CD4-positive, alpha-beta T cell treated with Interleukin-21 for 1 hour (primary cell): Measurements from ENCODE around the gene KCTD18.

ENCODE experiments used
- DNase-seq: peaks from one replicate; pipeline ENCODE4 v3.0.0-alpha.2; 2020

KCTD18 gene

GRCh38 chr2:200483729-200484198 lies 26.1 kb downstream of the KCTD18 start:
- no peak for DNase-seq

DNA sequence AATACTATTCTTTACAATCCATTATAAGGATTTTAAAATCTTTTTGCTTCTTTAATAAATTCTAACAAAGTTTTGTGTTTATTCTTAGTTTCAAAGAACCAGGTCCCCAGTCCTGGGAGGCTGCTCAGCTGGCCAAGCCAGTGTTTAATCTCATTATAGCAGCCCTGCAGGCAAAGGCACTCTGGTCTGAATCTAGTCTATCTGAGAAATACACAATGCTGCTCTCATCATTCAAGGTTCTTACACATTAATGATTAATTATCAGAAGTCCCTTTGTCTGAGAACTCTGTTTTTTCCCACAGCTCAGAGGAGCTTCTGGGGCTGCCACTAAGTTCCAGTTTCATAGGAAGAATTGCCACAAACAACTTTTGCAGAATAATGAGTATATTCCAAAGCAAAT lies 27.7 kb downstream of the KCTD18 start:
- DNase-seq, result no peak

DNA sequence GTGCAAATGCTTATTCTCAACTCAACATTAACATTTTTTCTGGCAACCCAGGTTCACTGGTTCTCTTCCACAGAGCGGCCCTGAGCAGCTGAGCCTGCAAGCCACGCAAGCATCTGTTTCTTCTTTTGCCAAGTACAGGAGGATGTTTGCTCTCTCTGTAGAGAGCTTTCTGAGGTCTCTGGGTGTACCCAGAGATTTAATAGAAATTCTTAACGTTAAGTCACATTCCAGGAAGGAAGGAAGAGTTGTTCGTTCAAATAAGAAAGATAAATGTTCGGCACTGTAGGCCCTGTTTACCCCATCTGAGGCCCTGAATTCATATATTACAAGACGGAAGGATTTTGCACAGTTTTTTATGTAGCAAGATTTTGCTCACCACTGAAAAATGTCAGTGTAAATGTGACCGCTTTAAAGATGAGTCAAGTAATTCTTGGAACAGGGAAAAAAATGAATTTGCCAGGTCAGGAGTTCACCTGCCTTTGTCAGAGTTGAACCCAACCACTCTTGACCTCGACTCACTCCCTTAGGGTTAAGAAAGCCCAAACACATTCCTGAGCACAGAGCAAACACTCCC lies 30.1 kb downstream of the KCTD18 start:
- no peak for DNase-seq

- no peak for DNase-seq
These were observed 32.2 kb downstream of the KCTD18 start for GRCh38 chr2:200477667-200478131.

DNA sequence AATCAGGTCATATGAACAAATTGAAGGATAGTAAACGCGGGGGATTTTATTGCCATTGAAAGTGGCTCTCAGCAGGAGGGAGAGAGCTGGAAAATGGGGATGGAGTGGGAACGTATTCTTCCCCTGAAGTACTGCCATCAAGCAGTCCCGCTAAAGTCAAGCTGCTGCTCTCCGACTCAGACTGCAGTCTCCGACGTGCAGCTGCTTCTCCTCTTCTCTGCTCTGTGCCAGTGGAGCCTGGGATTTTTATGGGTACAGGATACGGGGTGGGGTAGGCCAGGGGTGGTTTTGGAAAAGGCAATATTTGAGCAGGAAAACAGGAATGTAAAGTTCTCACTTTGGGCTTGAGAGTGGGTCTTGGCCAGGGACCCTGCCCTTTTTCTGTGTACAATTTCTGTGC lies 33.0 kb downstream of the KCTD18 start:
- DNase-seq, result no peak

- DNase-seq, result no peak
These were observed 34.1 kb downstream of the KCTD18 start for GRCh38 chr2:200475795-200476194.

GRCh38 chr2:200472853-200473464 lies 36.9 kb downstream of the KCTD18 start:
- no peak for DNase-seq

- DNase-seq, result no peak
These were observed 37.8 kb downstream of the KCTD18 start for GRCh38 chr2:200471928-200472645.

DNA sequence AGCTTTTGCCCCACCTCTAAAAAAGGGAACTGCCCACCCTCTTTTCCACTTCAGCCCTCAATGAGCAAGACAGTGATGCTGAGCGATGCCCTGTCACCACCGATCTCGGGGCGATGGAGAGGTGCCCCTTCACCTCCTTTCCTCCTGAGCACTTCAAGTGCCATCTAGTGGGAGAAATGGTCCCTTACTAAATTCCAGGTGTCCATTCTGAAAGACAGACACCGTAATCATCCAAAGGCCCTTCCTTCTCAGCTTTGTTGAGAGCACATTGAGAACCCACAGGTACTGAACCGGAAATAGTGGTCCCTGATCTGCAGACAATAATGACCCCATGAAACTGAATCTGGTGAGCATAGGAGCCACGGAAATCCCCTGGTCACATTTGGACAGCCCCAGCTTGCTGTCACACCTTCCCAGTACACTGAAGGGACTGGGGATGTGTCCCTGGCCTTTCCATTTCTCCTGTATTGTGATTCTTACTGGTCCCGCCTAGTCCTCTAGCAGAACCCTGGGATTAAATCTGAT lies 38.5 kb downstream of the KCTD18 start:
- peak; percentile 69 for DNase-seq

DNA sequence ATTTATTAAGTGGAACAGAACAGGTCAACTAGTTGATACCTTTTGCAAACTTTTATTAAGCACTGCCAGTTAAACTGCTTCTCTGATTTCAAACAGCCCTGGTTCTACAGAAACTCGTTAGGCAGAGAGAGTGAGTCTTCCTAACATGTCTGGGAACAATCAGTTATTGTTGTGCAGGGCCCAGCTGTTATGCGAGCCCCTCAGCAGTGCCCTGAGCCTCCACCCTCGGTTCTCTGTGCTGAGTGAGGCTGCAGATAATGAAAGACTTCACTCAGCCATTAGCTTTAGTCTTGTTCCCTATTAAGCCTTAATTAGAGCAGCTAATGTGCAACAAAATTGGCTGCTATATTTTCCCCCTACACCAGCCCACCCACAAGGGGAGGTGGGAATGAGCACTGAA lies 39.6 kb downstream of the KCTD18 start:
- no peak for DNase-seq

- DNase-seq, result no peak
These were observed 40.1 kb downstream of the KCTD18 start for GRCh38 chr2:200469708-200470211.

DNA sequence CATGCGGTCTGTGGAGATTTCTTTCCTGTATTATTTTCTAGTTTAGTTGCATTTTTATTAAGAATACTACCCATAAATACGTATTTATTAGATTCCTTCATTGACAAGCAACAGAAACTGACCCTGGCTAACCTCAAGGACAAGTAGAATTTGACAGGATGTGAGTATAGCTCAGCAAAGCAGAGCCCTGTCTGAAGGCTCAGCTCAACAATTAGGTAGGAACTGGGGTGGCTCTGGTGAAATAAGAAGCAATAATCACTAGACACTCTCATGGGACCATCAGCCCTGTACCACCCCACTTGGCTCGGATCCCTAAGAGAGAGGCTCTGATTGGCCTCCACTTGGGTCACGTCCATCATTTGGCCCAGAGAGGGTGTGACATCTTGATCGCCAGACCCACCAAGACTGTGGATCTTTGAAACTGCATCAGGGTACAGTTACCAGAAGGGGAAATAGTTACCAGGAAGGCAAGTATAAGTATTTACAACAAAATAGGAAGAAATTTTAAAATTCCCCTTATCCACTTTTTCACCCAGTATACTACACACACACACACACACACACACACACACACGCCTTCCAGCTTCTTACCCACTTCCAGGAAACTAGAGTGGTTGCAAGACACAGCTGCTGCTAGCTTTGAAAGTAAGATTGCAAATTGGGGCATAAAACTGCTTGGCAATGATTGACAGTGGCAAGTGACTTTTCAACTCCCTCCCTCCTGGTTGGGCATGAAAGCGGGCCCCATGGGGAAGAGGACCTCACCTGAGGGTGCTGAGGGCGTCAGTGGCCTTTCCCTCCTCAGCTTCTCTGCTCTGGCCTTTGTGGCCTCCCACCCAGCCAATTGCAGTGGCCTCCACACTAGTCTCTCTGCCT lies 41.8 kb downstream of the KCTD18 start:
- peak; percentile 70 for DNase-seq

DNA sequence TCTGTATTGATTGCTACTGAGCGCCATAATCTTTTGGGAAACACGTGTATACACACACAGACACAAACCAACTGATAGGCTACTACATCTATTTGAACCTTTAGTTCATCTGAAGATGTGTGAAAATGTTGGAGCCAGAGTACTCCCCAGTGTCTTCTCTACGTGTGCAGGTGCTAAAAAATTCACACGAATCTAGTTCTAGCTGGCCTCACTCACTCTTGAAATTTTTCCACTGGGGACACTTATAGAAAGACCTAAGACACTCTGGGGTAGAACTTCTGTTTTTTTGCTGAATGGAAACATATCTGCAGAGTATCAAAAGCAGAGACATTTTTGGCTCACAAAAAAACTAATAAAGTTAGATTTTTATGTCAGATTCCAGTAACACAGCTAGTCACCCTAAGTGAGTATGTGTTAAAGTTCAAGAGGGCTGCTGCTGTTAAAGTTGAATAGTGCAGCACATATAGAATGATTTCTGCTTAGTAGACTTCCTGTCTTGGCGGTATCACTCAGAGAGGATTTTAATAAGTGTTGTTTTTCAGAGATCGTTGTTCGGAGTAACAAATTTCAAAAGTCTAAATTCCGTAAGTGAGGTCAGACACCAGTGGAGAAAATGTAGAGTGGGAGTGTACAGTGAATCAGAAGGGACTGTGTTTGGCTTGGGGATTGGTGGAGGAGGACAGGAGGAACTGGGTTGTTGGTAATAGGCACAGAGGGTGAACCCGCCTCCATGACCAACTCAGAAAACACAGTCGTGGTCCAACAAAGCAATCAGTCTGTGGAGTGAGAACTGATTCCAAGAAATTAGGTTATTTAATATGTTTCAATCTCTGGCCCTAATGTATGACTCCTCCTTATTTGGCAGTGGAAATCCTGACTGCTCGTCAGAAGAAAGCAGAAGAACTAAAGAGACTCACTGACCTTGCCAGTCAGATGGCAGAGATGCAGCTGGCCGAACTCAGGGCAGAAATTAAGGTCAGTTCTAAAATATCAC lies 43.1 kb downstream of the KCTD18 start:
- DNase-seq, result peak; percentile 72

DNA sequence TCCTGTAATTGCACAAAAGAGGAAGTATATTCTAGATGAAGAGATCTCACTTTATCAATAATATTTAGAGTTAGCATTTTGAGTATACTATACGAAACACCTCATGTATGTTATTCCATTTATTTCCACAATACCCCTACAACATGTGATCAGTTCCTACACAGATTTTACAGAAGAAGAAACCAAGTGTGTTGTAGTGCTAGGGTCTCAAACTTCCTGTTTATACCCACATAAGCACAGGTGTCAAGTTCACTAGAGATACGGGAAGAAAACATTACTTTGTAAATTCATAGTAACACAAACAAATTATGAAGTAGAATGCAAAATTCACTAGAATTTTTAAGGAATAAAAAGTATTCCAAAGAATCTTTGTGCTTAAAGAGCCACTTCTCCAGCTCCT lies 46.4 kb downstream of the KCTD18 start:
- no peak for DNase-seq

GRCh38 chr2:200461846-200462710 lies 47.8 kb downstream of the KCTD18 start:
- DNase-seq, result no peak

DNA sequence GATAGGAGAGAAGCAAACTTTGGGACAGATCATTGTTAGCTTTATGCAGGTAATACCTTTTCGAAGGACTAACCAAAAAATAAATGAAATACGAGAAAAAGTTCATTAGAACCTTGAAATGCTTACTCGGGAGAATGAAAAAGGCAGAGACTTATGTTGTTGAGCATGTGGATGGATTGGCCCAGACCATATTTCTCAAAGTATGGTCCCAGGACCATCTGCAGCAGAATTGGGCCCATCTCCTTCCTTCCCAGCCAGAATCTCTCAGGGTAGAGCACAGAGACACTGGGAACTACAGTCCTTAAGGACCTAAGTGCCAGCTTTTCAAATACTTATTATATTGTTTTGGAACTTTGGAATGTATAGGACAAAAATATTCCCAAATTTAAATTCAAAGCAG lies 50.8 kb downstream of the KCTD18 start:
- DNase-seq, result no peak

GRCh38 chr2:200456567-200456966 lies 53.3 kb downstream of the KCTD18 start:
- no peak for DNase-seq

- peak; percentile 10 for DNase-seq
These were observed 53.9 kb downstream of the KCTD18 start for GRCh38 chr2:200455958-200456421.

DNA sequence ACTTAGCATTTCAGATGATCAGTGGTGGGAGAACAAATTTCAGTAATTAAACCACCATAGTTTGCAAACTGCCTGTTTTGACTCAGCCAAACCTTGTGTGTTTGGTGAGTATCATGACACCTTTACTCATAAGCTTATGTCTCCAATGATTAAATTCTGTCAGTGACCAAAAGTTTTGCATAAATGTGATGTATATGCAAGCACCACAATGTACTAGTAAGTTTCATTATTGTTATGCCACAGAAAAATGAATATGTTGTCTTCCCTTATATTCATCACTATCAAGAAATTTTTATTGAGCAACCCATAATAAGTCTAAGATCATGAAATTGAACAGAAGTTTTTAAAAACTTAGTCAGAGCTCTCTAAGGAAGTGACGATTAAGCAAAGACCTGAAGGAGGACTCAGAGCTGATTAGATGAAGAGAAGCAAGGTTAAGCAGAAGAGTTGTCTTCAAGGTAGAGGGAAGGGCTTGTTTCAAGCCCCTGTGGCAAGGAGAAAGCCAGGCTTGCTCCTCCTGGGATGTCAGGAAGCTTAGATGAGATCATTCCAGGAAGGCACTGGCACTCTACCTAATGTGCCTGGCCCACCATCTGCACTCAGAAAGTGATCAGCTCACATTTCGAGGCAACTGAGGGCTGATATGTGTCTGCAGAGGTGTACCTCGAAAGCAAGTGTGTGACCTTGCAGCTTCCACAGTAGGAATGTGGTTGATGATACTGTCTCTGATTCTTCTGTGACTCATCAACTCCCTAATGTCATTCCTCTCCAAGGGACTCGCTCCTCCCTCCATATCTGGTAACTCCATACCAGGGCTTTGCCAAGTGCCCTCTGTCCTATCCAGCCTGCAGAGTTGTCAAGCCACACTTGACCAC lies 54.7 kb downstream of the KCTD18 start:
- no peak for DNase-seq
